K562 (cell line): ENCODE measurements around the gene PCDH9. TPM values are rescaled to one million over a fixed set of nuclear protein-coding genes. Genes with fewer than 3 reads are reported as not detected.

Experiments used
- ATAC-seq: fragments of 200-7000 bp; cut with Tn5 transposase; 3 replicates; pipeline ENCODE4 v1.9.1; 2020; ENCODE audit warnings: moderate library complexity
- BruUV-seq: library from RNA; stranded (reverse); fragments of 400-500 nt; replicated peaks from 2 replicates; lab custom pipeline; 2021; lab: Mats Ljungman, UMichigan
- CTCF ChIA-PET: fragments of 300-600 bp; formaldehyde crosslinking; extraction: SDS; loops from one replicate; lab custom pipeline; 2021; ENCODE audit warnings: low intra/inter-chr PET ratio; lab: Yijun Ruan, JAX
- POLR2A ChIA-PET: fragments of 300-600, 350-650 bp; sonication (Branson Sonifier 250); formaldehyde crosslinking; extraction: SDS; loops from one replicate; lab custom pipeline; 2021; ENCODE audit warnings: antibody characterized with exemption, inconsistent platforms; lab: Yijun Ruan, JAX
- DNase-seq, 4 experiments: peaks; one replicate each; pipeline versions ENCODE4 v3.0.0 to v3.0.0-alpha.2; 2011 to 2018; ENCODE audit warnings: low spot score in 3 of 4, mixed read lengths in 3 of 4; ENCODE audit errors: extremely low read depth in 1 of 4
- FAIRE-seq: peaks from 2 replicates; lab custom pipeline; 2011; peaks lifted over from hg19 to GRCh38; lab: Jason Lieb, UNC
- H2AFZ ChIP-seq: 2 replicates; pipeline ENCODE4 v1.6.0; 2011; ENCODE audit warnings: low read depth, low read length, control low read depth, inconsistent platforms
- H3K27ac ChIP-seq: fragments of 200-600 bp; 3 replicates; pipeline ENCODE4 v1.8.0; 2011; ENCODE audit warnings: low read depth, mild to moderate bottlenecking, control low read depth, inconsistent platforms, low read length, moderate library complexity, mixed read lengths; ENCODE audit errors: extremely low read depth
- H3K27me3 ChIP-seq, 2 experiments: fragments of 300-600 bp in 1 of 2; 2 replicates in 1 of 2; 3 replicates in 1 of 2; pipeline versions ENCODE4 v1.6.0 to v1.8.0; 2011; ENCODE audit warnings: inconsistent platforms in 2 of 2, low read length in 2 of 2, mild to moderate bottlenecking in 1 of 2, mixed read lengths in 1 of 2, moderate library complexity in 1 of 2; ENCODE audit not compliant: control insufficient read depth in 2 of 2, insufficient read depth in 2 of 2
- H3K36me3 ChIP-seq: fragments of 300-600 bp; 3 replicates; pipeline ENCODE4 v1.8.0; 2011; ENCODE audit warnings: mild to moderate bottlenecking, low read length, inconsistent platforms; ENCODE audit not compliant: control insufficient read depth, insufficient read depth
- H3K4me1 ChIP-seq, 2 experiments: fragments of 200-600 bp in 1 of 2; replicated peaks in 1 of 2; 2 replicates in 1 of 2; 3 replicates in 1 of 2; pipeline versions ENCODE4 v1.5.1 to v1.8.0; 2011; ENCODE audit warnings: inconsistent platforms in 2 of 2, low read length in 2 of 2, mild to moderate bottlenecking in 1 of 2, mixed read lengths in 1 of 2, moderate library complexity in 1 of 2; ENCODE audit not compliant: control insufficient read depth in 2 of 2, insufficient read depth in 2 of 2
- H3K4me2 ChIP-seq: 2 replicates; pipeline ENCODE4 v1.6.1; 2011; ENCODE audit warnings: low read length, control low read depth, inconsistent platforms, mixed read lengths; ENCODE audit not compliant: insufficient read depth
- H3K4me3 ChIP-seq: fragments of 200-600 bp; sonication (generic), shearing (Covaris generic); 2 replicates; pipeline ENCODE4 v1.5.1; 2016; ENCODE audit warnings: control low read depth, inconsistent platforms
- H3K79me2 ChIP-seq: fragments of 200-600 bp; 3 replicates; pipeline ENCODE4 v1.8.0; 2011; ENCODE audit warnings: low read length, inconsistent platforms; ENCODE audit not compliant: control insufficient read depth, insufficient read depth
- H3K9ac ChIP-seq, 2 experiments: 2 replicates each; pipeline versions ENCODE4 v1.6.0 to v1.6.1; 2011; ENCODE audit warnings: low read depth in 2 of 2, low read length in 2 of 2, control low read depth in 1 of 2, inconsistent platforms in 1 of 2, mild to moderate bottlenecking in 1 of 2, mixed read lengths in 1 of 2; ENCODE audit not compliant: insufficient read depth in 1 of 2
- H3K9me1 ChIP-seq: one replicate; pipeline ENCODE4 v1.6.0; 2011; ENCODE audit warnings: inconsistent platforms, mild to moderate bottlenecking, low read length, moderate library complexity; ENCODE audit not compliant: control insufficient read depth, insufficient read depth
- H3K9me3 ChIP-seq: replicated peaks from 2 replicates; pipeline ENCODE4 v1.5.1; 2011; ENCODE audit warnings: low read depth, low read length, inconsistent platforms; ENCODE audit not compliant: control insufficient read depth, insufficient read depth
- H4K20me1 ChIP-seq: replicated peaks from 2 replicates; pipeline ENCODE4 v1.6.1; 2011; ENCODE audit warnings: low read length, inconsistent platforms, mixed read lengths; ENCODE audit not compliant: control insufficient read depth, insufficient read depth
- AFF1 ChIP-seq, 2 experiments: fragments of 450-650 bp; IDR thresholded peaks; 2 replicates each; pipeline ENCODE4 v1.6.1; 2018; ENCODE audit warnings: mild to moderate bottlenecking in 2 of 2, low read depth in 1 of 2; ENCODE audit not compliant: partially characterized antibody in 2 of 2
- ELF4 ChIP-seq: fragments of 450-650 bp; formaldehyde crosslinking; IDR thresholded peaks from 2 replicates; pipeline ENCODE4 v1.4.0; 2022; ENCODE audit warnings: missing genetic modification characterization
- ZNF79 ChIP-seq: fragments of 250-450 bp; sonication (Bioruptor Pico); IDR thresholded peaks from 2 replicates; pipeline ENCODE4 v1.4.0; 2020; ENCODE audit warnings: low read depth, mild to moderate bottlenecking, moderate library complexity
- WGBS: fragments of 100-300 bp; shearing (Covaris generic); methylation state at CpG from one replicate; pipeline ENCODE4 v1.1.6; 2016; ENCODE audit warnings: low coverage, mixed read lengths; ENCODE audit not compliant: insufficient coverage; ENCODE audit errors: missing lambda C conversion rate; 5-methylcytosine and 5-hydroxymethylcytosine counted together
- in situ Hi-C: fragments of 300-500 bp; cut with MboI; formaldehyde crosslinking; loops from 4 replicates; pipeline ENCODE4 v1.15.0; 2018; ENCODE audit warnings: inconsistent platforms, mixed read lengths
- intact Hi-C: fragments of 100-400 bp; cut with micrococcal nuclease; formaldehyde crosslinking; loops from 2 replicates; pipeline ENCODE4 v1.14.2; 2022
- polyA plus RNA-seq, 8 experiments: library from polyadenylated mRNA; depleted of rRNA in 4 of 8; stranded (reverse) in 5 of 8; unstranded in 3 of 8; fragments of >200 nt; fragmentation: Nextera tagmentation in 2 of 8; fragmentation: Illumina TruSeq in 1 of 8; extraction: Ambion mirVana in 2 of 8; extraction: Trizol in 1 of 8; gene quantifications; 2 replicates each; pipeline versions ENCODE4 v1.2.1 to v1.2.3, GENCODE V29; 2011 to 2014; ENCODE audit warnings: inconsistent platforms in 1 of 8, missing spikeins in 1 of 8
- total RNA-seq, 7 experiments: library from RNA; depleted of rRNA in 6 of 7; stranded (reverse); fragments of >200 nt in 6 of 7; fragmentation: Illumina TruSeq in 2 of 7; extraction: Trizol in 2 of 7; gene quantifications; 2 replicates each; pipeline versions ENCODE4 v1.2.1 to v1.2.3, GENCODE V29; 2011 to 2021; ENCODE audit warnings: low replicate concordance in 1 of 7

Gene PCDH9
- total and polyA plus RNA-seq, 9 of the 15 experiments (the other 6 are each of a cell fraction or from before 2014, with no cell fraction given), result 1.1 to 6.7 (median 4.9) TPM

DNA sequence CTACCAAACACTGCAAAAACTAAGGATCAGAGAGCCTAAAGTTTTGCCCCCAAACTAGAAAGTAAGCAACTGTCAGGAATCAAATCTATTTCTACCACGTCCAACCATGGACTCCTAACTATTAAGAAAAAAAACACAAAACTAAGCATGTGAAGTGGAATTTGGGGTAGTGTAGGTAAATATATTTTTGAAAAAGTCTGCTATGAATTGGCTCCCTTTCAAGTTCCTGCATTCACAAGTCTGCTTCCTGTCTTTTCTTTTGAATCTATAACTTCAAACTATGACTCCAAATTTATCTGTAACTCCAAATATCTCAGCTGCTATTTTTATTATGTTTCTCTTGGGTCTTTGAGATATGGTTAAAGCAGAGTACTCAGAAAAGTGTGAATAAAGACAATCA lies 47.0 kb downstream of the PCDH9 start (continued):
- no peak for TF ChIP-seq AFF1 (IDR thresholded peaks at IDR 0.05; ENCODE audit: low read depth in 1 of 2, partially characterized antibody in 2 of 2)
- TF ChIP-seq, all 486 proteins: peak for 0

DNA sequence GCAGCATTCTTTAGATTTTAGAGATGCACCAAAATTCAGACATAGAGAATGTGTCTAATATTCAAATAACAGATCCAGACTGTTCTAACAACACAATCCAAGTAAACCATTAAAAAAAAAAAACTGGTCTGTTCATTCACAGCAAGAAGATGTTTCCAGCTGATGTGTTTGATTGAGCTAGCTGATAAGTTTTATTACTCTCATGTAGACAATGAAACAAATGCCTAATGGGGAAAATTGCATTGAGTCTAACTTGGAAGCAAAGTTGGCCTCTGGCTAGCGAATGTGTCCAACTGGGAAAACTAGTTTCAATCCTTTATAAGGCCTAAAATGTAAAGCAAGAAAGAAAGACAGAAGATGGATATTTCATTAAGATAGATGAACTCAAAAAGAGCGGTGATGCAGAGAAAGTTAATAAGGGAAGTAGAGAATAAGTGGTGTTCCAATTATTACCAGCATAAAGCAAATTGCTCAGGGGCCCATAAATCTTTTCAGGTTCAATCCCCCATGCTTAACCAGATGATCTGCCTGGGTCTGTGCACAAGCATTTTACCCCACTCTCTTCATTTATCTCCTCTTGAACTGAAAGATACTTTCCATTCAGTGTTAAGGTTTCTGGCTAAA lies 54.2 kb downstream of the PCDH9 start:
- Histone ChIP-seq H2AFZ (no peak overlapping the region), H3K4me3 (no peak overlapping the region), H3K9ac (no peak overlapping the region), H3K9me3 (no peaks in the 10 kb centered on the region), H3K4me2 (no peak overlapping the region), H3K4me1 (no peaks in the 10 kb centered on the region), H3K9me1 (no peaks in the 10 kb centered on the region), H4K20me1 (no peaks in the 10 kb centered on the region), H3K36me3 (no peaks in the 10 kb centered on the region), H3K27ac (no peak overlapping the region), H3K27me3 (no peaks in the 10 kb centered on the region), H3K79me2 (no peaks in the 10 kb centered on the region)
- no peak for ATAC-seq
- 31% methylated on average over 2 of the region's 2 CpGs for WGBS
- ChIA-PET CTCF (no interaction called here), POLR2A (no interaction called here)
- in situ Hi-C loops, result no loop called here
- no peak for FAIRE-seq
- TF ChIP-seq ZNF79 (CRISPR knock-in tag) (peak; percentile 87), ELF4 (no peak)
- BruUV-seq, result no TSS peak
- DNase-seq, result no peak
- intact Hi-C loops, result no loop called here
